Measurements from ENCODE around the gene PHKB. TPM values are rescaled to one million over a fixed set of nuclear protein-coding genes. Genes with fewer than 3 reads are reported as not detected.
A peak's percentile ranks its signal among the peaks of the same experiment; 100 is the strongest.

The PHKB gene
- total RNA-seq, 1 experiment from 2014 or later, result 38.8 TPM

DNA sequence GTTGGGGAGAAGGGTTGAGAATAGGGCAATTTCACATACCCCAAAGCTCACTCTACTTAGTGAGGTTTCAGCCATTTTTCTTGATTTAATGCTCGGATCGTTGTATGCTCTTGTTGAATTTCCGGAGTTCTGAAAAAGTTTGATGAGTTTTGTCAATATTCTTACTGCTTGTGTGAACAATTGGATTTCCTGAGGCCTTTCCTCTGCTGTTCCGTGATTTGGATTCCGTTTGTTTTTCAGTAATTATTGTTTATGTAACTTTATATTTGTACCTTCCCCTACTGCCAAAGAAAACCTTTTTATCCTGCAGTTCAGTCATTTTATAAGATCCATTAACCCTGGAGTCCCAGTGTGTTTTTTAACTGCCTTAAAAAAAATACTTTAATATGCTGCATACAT lies 62.9 kb downstream of the PHKB start:
- Mint-ChIP-seq H3K27ac (peak overlapping the region in 2 of 3 experiments; percentile 41 to 45; a peak in 3 of 7 replicates), H3K27me3 (ENCODE audit: low read depth) (no peaks in the 10 kb centered on the region), H3K4me1 (peaks cover 11 to 12% of the 10 kb centered on the region in 2 experiments), H3K9me3 (no peaks in the 10 kb centered on the region), H3K4me3 (no peak overlapping the region), H3K36me3 (ENCODE audit: insufficient read depth in 1 of 3, low read depth in 3 of 3) (peaks cover 0 to 1% (median 0%) of the 10 kb centered on the region in 3 experiments; a peak in 1 of 7 replicates)
- Histone ChIP-seq H3K79me2 (ENCODE audit: insufficient read depth, low read length) (no peaks in the 10 kb centered on the region), H3K9ac (ENCODE audit: extremely low read depth, insufficient read length, low read length) (no peak overlapping the region), H2BK120ac (ENCODE audit: low read depth, low read length, poor library complexity, severe bottlenecking) (no peak overlapping the region), H2AFZ (ENCODE audit: low read length) (no peak overlapping the region), H4K20me1 (ENCODE audit: control insufficient read depth, insufficient read depth, insufficient read length) (no peaks in the 10 kb centered on the region), H4K91ac (ENCODE audit: insufficient read length, low read depth, low read length) (no peak overlapping the region), H2BK5ac (ENCODE audit: insufficient read length, low read length) (no peak overlapping the region), H3K18ac (ENCODE audit: insufficient read length, low read depth, low read length) (no peak overlapping the region), H4K8ac (replicated peaks; ENCODE audit: insufficient read length, low read depth, low read length) (no peak overlapping the region), H2BK20ac (ENCODE audit: low read depth, low read length, poor library complexity, severe bottlenecking) (no peak overlapping the region), H3T11ph (ENCODE audit: low read length) (no peak overlapping the region), H3K23me2 (ENCODE audit: insufficient read length, low read depth, low read length, poor library complexity, severe bottlenecking) (no peaks in the 10 kb centered on the region), H3K4ac (ENCODE audit: low read depth, low read length) (no peak overlapping the region), H3K4me1 (ENCODE audit: insufficient read depth, low read length) (no peaks in the 10 kb centered on the region; the same call in 1 of the 2 replicates), H3K14ac (ENCODE audit: insufficient read depth, low read length) (no peak overlapping the region), H3K4me2 (ENCODE audit: insufficient read depth, insufficient read length, low read length) (no peak overlapping the region), H3K79me1 (ENCODE audit: insufficient read depth, low read depth, low read length, poor library complexity, severe bottlenecking) (no peaks in the 10 kb centered on the region), H2BK15ac (ENCODE audit: low read depth, low read length) (no peak overlapping the region), H3K27ac (ENCODE audit: insufficient read length, low read depth, low read length) (no peak overlapping the region), H3K56ac (ENCODE audit: insufficient read length, low read depth, low read length) (no peak overlapping the region), H3K27me3 (ENCODE audit: insufficient read depth, low read length) (no peaks in the 10 kb centered on the region), H3K9me3 (ENCODE audit: control insufficient read depth, low read depth, low read length) (no peaks in the 10 kb centered on the region), H3K23ac (ENCODE audit: insufficient read length, low read depth, low read length) (no peak overlapping the region), H4K5ac (ENCODE audit: insufficient read length, low read depth, low read length) (no peak overlapping the region), H2AK5ac (ENCODE audit: insufficient read length, low read length) (no peak overlapping the region), H2BK12ac (ENCODE audit: insufficient read length, low read depth, low read length) (no peak overlapping the region)
- TF ChIP-seq, protein P1, sequence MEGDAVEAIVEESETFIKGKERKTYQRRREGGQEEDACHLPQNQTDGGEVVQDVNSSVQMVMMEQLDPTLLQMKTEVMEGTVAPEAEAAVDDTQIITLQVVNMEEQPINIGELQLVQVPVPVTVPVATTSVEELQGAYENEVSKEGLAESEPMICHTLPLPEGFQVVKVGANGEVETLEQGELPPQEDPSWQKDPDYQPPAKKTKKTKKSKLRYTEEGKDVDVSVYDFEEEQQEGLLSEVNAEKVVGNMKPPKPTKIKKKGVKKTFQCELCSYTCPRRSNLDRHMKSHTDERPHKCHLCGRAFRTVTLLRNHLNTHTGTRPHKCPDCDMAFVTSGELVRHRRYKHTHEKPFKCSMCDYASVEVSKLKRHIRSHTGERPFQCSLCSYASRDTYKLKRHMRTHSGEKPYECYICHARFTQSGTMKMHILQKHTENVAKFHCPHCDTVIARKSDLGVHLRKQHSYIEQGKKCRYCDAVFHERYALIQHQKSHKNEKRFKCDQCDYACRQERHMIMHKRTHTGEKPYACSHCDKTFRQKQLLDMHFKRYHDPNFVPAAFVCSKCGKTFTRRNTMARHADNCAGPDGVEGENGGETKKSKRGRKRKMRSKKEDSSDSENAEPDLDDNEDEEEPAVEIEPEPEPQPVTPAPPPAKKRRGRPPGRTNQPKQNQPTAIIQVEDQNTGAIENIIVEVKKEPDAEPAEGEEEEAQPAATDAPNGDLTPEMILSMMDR (conservative IDR thresholded peaks at IDR 0.05), result no peak
- DNase-seq, result no peak
- WGBS (ENCODE audit: extremely low coverage, insufficient read length, low lambda C conversion rate), result no CpG with 5 or more reads among the region's 5 CpGs
